GM19468 (cell line): Measurements from ENCODE around the gene TEC.
"Not testable (repeated sequence)": the region's sequence is repeated elsewhere in the genome, so short reads cannot be mapped to it uniquely, and the experiment has no call there.

Experiments used
- ATAC-seq: cut with Tn5 transposase; IDR thresholded peaks from one replicate; pipeline ENCODE4 v1.9.1; 2021; ENCODE audit warnings: mild to moderate bottlenecking, moderate library complexity, moderate number of reproducible peaks; ENCODE audit not compliant: unreplicated experiment; ENCODE audit errors: extremely low read depth

The TEC gene

GRCh38 chr4:48243887-48244286, 25.8 kb downstream of the TEC start:
- ATAC-seq, result no peak

DNA sequence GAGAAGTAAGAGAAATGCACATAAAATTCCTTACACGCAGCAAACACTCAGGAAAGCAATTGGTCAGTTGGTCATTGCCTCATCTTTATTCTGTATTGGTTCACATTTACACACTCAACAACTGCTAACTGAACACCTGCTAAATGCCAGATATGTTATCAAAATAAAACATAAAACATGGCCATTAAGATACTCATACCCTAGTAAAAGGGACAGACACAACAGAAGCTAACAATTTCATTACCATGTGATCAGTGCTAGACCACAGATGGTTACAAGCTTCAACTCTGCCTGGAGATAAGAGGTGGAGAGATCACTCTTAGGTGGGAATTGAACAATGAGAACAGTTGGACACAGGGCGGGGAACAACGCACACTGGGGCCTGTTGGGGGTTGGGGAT, 26.2 kb downstream of the TEC start:
- no peak for ATAC-seq

DNA sequence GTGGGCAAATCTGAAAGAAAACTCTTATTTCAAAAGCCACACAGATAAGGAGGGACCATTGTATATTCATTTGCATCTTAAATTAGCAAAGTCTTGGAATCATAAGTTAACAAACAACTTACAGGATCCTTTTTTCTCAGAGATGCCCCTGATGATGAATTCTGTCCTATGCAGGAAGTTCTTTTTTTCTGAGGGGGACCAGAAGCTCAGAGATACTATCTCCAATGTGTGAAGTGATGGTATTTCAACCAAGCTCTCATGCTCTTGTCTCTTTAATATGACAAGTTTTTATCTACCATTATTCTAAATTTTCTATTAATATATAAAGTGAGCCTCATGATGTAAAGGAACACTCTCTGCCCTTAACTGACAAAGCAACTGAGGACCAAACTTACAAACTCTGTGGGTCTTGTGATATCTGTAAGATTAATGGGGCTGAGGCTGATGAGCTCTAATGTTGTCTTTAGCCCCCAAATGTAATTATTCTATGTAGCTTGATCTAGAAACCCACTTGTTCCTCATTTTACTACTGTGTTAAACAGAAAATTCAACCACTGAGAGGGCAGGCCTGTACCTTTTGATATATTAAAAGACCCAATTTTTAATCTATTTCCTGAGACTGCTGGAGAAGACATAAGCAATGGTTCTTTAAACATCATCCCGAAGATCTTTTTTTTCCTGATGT, 27.0 kb downstream of the TEC start:
- ATAC-seq, result no peak

- no peak for ATAC-seq
These were observed 27.9 kb downstream of the TEC start for GRCh38 chr4:48241731-48242130.

DNA sequence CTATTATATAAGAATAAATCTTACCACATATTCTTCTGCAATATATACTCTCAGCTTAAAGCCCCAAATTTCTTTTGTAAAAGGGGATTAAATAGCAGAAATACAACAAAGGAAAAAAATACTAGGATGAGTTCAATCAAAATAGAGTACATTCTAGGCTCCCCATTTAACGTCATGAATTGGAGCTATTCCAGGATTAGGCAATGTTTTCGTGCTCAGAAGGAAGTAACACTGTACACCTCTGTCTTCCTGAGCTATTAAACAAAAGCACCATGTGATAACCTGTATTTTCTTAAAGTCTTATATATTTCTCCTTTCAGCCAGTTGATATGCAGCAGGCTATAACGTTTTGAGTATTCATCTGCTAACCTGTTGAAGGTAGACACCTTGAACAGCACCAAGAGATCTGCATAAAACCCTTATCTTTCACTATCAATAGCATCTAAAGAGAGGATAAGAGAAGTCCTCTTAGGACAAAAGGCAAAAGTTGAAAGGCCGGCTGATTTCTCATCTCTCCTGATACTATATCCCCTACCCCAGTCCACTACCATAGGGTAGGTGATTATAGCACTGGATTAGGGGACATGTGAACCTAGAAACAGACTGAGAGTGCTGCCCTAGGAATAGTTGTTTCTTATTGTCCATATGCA, 31.5 kb downstream of the TEC start:
- no peak for ATAC-seq

DNA sequence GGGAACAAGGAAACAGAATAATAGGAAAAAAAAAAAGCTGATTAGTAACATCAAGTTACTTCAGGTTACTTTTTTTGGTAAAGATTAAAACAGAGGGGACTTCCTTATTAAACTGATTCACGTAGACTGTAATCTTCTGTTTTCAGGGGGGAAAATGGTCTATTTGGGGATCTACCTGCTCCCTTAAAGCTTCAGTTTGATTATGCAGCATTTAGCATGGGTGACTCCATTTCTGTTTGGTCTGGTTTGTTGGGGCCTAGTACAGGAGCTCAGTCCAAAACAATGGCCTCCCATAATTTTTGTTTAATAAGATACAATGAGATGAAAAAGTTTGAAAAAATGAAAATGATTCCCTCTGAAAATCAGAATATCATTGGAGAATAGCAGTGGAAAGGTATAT, 34.6 kb downstream of the TEC start:
- no peak for ATAC-seq

GRCh38 chr4:48234575-48234974, 35.1 kb downstream of the TEC start:
- ATAC-seq, result no peak

- no peak for ATAC-seq
These were observed 40.7 kb downstream of the TEC start for GRCh38 chr4:48228949-48229348.

DNA sequence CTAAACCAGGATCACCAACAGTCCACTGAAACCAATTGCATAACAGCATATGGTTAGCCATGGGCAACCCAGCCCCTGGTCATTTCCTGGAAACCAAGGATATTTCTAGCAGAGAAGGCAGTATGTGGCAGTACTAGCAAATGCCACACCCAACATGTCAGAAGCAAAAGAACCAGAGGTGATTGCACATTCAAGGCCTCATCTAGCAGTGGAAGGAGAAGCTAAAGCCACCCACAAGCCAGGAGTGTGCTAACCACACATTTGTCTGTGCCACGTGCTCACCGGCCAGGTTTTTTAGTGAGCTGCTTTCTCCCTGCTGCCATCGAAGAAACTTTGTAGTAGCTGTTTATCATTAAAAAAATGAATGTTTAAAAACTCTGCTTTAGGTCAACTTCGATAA, 42.0 kb downstream of the TEC start:
- no peak for ATAC-seq

DNA sequence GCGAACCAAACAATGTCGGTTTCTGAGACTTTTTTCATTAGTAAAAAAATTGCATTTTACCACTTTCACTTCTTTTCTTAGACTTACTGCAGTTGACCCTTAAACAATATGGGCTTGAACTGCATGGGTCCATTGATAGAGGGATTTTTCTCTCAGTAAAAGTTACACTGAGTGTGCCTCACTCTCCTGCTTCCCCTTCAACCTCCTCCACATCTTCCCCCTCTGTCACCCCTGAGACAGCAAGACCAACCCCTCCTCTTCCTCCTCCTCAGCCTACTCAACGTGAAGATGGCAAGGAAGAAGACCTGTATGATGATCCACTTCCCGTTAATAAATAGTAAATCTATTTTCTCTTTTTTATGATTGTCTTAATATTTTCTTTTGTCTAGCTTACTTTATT, 43.4 kb downstream of the TEC start:
- ATAC-seq, result no peak

GRCh38 chr4:48225368-48226141, 44.1 kb downstream of the TEC start:
- ATAC-seq, result no peak

GRCh38 chr4:48224606-48225005, 45.0 kb downstream of the TEC start:
- no peak for ATAC-seq

GRCh38 chr4:48223633-48224295, 45.9 kb downstream of the TEC start:
- ATAC-seq, result no peak

DNA sequence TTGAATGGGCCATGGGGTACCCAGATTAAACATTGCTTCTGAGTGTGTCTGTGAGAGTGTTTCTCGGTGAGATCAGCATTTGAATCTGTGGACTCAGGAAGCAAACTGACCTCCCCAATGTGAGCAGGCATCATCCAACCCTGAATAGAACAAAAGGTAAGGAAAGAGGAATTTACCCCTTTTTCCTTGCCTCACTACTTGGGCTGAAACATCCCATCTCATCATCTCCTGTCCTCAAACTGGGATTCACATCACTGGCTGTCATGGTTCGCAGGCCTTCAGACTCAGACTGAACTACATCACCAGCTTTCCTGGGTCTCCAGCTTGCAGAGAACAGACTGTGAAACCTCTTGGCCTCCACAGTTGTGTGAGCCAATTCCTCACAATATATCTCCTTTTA, 47.1 kb downstream of the TEC start:
- no peak for ATAC-seq

DNA sequence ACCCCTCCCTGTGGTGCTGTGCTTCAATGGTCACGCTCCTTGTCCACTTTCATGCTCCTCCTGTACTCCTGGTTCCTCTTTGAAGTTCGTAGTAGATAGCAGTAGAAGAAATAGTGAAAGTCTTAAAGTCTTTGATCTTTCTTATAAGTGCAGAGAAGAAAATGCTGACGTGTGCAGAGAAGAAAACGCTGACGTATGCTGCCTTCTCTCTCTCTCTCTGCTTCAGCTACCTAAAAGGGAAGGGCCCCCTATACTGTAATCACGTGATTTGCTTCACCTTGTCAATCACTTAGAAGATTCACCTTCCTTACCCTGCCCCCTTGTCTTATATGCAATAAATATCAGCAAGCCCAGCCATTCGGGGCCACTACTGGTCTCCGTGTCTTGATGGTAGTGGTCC, 50.2 kb downstream of the TEC start:
- ATAC-seq, result not testable (repeated sequence)

GRCh38 chr4:48216563-48216962, 53.1 kb downstream of the TEC start:
- ATAC-seq, result no peak

- no peak for ATAC-seq
These were observed 53.7 kb downstream of the TEC start for GRCh38 chr4:48215977-48216376.

GRCh38 chr4:48212165-48212564, 57.5 kb downstream of the TEC start:
- peak; percentile 77 for ATAC-seq

- no peak for ATAC-seq
These were observed 58.7 kb downstream of the TEC start for GRCh38 chr4:48210966-48211328.

- no peak for ATAC-seq
These were observed 64.0 kb downstream of the TEC start for GRCh38 chr4:48205626-48206025.

DNA sequence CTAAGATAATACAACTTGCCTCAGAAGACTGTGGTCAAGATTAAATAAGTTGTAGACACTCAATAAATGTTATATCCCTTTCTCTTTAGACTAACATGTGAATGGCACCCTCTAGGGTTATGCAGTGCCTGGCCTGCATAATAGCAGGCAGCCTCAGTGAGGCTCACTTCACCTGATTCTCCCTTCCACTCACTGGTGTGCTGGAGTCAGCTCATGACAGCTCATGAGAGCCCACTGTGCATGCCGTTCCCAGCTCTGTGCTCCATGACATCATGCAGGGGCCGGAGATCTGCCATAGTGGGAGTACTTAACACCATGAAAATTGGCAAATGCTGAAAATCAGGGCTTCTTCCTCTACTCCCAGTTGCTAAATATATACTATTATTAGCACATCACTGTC, 64.5 kb downstream of the TEC start:
- ATAC-seq, result no peak
